ENCODE data around the gene RASSF6. TPM values are rescaled to one million over a fixed set of nuclear protein-coding genes. Genes with fewer than 3 reads are reported as not detected.

RASSF6 gene
- total RNA-seq, 1 experiment from 2014 or later = 0.22 TPM

- H3K36me3 Mint-ChIP-seq (ENCODE audit: insufficient read depth in 1 of 3, low read depth in 3 of 3) = no peaks in the 10 kb centered on the region
- TF ChIP-seq CTCF (conservative IDR thresholded peaks at IDR 0.05) = no peak
- no peak overlapping the region for H2BK120ac ChIP-seq (ENCODE audit: low read depth, low read length, poor library complexity, severe bottlenecking)
- no peak overlapping the region for H3K23ac ChIP-seq (ENCODE audit: insufficient read length, low read depth, low read length)
- no peak overlapping the region for H3T11ph ChIP-seq (ENCODE audit: low read length)
- H3K27me3 ChIP-seq (ENCODE audit: insufficient read depth, low read length) = no peaks in the 10 kb centered on the region
- H3K9ac ChIP-seq (ENCODE audit: extremely low read depth, insufficient read length, low read length) = no peak overlapping the region
- no peaks in the 10 kb centered on the region for H3K79me2 ChIP-seq (ENCODE audit: insufficient read depth, low read length)
- H3K14ac ChIP-seq (ENCODE audit: insufficient read depth, low read length) = no peak overlapping the region
- no peak overlapping the region for H3K27ac Mint-ChIP-seq
- no peak overlapping the region for H3K4me2 ChIP-seq (ENCODE audit: insufficient read depth, insufficient read length, low read length)
- no peak overlapping the region for H2AK5ac ChIP-seq (ENCODE audit: insufficient read length, low read length)
- H4K91ac ChIP-seq (ENCODE audit: insufficient read length, low read depth, low read length) = no peak overlapping the region
- H2BK12ac ChIP-seq (ENCODE audit: insufficient read length, low read depth, low read length) = no peak overlapping the region
- H3K4ac ChIP-seq (ENCODE audit: low read depth, low read length) = no peak overlapping the region
- no peaks in the 10 kb centered on the region for H3K9me3 ChIP-seq (ENCODE audit: control insufficient read depth, low read depth, low read length)
- H3K79me1 ChIP-seq (ENCODE audit: insufficient read depth, low read depth, low read length, poor library complexity, severe bottlenecking) = no peaks in the 10 kb centered on the region
- no peak overlapping the region for H3K4me3 Mint-ChIP-seq
- no peaks in the 10 kb centered on the region for H3K9me3 Mint-ChIP-seq
- H2BK15ac ChIP-seq (ENCODE audit: low read depth, low read length) = no peak overlapping the region
- peaks cover 7 to 9% of the 10 kb centered on the region in 2 experiments for H3K4me1 Mint-ChIP-seq
- H2BK5ac ChIP-seq (ENCODE audit: insufficient read length, low read length) = no peak overlapping the region
- H3K18ac ChIP-seq (ENCODE audit: insufficient read length, low read depth, low read length) = no peak overlapping the region
- H3K56ac ChIP-seq (ENCODE audit: insufficient read length, low read depth, low read length) = no peak overlapping the region
- no peaks in the 10 kb centered on the region for H3K23me2 ChIP-seq (ENCODE audit: insufficient read length, low read depth, low read length, poor library complexity, severe bottlenecking)
- no peaks in the 10 kb centered on the region for H3K4me1 ChIP-seq (ENCODE audit: insufficient read depth, low read length)
- H4K20me1 ChIP-seq (ENCODE audit: control insufficient read depth, insufficient read depth, insufficient read length) = no peaks in the 10 kb centered on the region
- no peak overlapping the region for H4K8ac ChIP-seq (replicated peaks; ENCODE audit: insufficient read length, low read depth, low read length)
- no peak overlapping the region for H2AFZ ChIP-seq (ENCODE audit: low read length)
- H3K27me3 Mint-ChIP-seq (ENCODE audit: low read depth) = peaks cover 7% of the 10 kb centered on the region
- no peak overlapping the region for H2BK20ac ChIP-seq (ENCODE audit: low read depth, low read length, poor library complexity, severe bottlenecking)
- no peak overlapping the region for H4K5ac ChIP-seq (ENCODE audit: insufficient read length, low read depth, low read length)
- DNase-seq = no peak
- H3K27ac ChIP-seq (ENCODE audit: insufficient read length, low read depth, low read length) = no peak overlapping the region
Observed at GRCh38 chr4:73614311-73614867, 5.8 kb downstream of the RASSF6 start.
